Inflammatory macrophage treated with lipopolysaccharide for 1 hour (primary cell): ENCODE measurements around the gene RPS26.

Experiments
- DNase-seq, 2 donors: peaks; one replicate each; pipeline ENCODE4 v3.0.0-alpha.2; 2020 to 2022

Gene RPS26

DNA sequence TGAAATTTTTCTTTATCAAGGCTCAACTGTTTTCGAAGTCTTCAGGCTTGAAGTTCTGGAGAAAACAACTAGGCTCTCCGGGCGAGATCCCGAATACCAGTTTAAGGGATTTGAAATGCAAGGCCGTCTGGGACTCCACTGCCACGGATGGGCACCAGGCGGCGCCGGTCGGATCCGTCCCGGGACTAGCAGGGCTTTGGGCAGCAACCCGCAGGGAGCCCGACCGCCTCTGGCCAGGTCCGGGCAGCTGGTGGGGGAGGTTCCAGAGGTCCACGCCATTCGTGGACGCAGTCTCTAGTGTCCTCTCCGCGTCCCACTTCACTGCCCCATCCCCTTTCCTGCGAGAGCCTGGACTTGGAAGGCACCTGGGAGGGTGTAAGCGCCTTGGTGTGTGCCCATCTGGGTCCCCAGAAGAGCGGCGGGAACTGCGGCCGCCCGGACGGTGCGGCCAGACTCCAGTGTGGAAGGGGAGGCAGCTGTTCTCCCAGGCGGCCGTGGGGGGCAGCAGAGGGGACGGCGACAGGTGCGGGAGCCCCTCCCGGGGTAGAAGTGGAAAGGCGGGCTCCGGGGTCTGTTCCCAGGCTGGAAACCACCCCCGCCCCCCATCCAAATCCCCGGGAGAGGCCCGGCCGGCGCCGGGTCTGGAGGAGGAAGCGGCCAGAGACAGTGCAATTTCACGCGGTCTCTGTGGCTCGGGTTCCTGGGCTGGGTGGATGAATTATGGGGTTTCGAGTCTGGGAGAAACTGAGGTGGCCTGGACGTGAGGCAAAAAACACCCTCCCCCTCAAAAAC lies 37.4 kb downstream of the RPS26 start:
- DNase-seq: peak; percentile 70 to 84

DNA sequence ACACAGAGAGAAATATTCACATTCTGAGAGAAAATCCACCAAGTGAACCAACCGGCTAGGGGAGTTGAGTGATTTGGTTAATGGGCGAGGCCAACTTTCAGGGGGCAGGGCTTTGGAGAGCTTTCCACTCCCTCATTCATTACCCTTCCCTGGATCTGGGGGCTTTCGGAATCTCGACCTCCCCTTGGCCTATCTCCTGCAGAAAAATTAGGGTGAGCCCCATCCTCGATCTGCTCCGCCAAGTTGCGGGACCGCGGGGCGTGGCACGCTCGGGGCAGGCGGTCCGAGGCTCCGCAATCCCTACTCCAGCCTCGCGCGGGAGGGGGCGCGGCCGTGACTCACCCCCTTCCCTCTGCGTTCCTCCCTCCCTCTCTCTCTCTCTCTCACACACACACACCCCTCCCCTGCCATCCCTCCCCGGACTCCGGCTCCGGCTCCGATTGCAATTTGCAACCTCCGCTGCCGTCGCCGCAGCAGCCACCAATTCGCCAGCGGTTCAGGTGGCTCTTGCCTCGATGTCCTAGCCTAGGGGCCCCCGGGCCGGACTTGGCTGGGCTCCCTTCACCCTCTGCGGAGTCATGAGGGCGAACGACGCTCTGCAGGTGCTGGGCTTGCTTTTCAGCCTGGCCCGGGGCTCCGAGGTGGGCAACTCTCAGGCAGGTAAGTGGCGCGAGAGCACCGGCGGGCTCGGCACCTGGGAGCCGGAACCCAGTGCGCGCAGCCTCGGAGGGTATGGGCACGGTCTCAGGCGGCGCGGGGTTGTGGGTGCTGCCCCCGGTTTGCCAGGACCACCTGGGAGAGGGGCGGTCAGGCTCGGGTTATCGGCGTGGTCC lies 38.2 kb downstream of the RPS26 start, which contains the start of gene ERBB3:
TSS of gene ERBB3 (plus strand) at position 443 of the 833 bp plus-strand sequence. CDS start at position 579, 136 bp downstream.
- peak; percentile 35 to 67 for DNase-seq

DNA sequence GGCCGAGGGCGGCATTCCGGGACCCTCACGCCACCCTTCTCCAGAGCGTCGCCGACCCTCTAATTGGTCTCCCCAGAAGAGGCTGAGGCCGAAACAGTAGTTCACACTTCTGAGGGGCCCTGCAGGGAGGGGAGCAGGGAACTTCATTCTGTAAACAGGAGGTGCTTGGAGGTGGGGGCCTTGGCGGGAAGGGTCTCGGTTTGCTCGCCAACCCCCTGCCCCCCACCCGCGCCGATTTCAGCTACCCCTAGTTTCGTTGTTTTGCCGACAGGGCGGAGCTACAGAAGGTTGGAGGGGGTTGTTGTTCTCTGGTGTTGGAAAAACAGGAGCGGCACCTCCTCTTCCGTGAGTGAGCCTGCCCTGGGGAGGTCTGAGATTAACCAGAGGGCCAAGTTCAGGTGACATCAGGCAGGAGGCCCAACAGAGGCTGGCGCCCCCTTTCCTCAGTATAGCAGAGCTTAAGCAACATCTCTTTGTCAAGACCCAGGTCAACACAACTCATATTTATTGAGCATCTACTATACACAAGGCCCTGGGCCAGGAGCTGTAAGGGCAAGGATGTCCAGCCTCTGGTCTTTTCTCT lies 38.9 kb downstream of the RPS26 start:
- no peak for DNase-seq

- no peak for DNase-seq
Measured at GRCh38 chr12:56081393-56082347, 40.0 kb downstream of the RPS26 start.

- DNase-seq: no peak
Measured at GRCh38 chr12:56082382-56082781, 40.7 kb downstream of the RPS26 start.

DNA sequence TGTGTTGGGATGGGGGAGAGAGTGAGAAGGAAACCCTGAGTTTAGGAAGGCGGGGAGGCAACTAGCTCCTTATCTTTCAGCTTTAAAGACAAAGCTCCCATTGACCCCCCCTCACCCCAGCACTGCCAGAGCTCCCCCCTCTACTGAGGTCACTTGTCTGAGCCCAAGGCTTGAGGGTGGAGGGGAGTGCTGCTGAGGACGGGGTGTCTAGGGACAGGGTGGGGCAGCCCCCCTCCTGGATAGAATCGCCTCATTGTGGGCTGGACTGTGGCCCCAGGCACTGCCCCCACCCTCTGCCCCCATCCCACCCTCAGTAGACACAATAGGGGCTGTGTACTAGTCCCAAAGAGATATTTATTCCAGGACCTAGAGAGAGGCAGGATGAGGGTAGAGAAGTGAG lies 41.2 kb downstream of the RPS26 start:
- DNase-seq: no peak

DNA sequence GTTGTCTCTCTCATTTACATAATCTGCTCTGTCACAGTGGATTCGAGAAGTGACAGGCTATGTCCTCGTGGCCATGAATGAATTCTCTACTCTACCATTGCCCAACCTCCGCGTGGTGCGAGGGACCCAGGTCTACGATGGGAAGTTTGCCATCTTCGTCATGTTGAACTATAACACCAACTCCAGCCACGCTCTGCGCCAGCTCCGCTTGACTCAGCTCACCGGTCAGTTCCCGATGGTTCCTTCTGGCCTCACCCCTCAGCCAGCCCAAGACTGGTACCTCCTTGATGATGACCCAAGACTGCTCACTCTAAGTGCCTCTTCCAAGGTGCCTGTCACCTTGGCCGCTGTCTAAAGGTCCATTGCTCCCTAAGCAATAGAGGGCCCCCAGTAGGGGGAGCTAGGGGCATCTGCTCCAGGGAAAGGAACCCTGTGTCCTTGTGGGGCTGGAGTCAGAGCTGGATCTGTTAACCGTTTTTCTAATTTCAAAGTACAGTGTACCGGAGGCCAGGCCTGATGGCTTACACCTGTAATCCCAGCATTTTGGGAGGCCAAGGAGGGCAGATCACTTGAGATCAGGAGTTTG lies 43.3 kb downstream of the RPS26 start:
- DNase-seq: peak; percentile 14 to 49

- no peak for DNase-seq
Measured at GRCh38 chr12:56086096-56086495, 44.4 kb downstream of the RPS26 start.

DNA sequence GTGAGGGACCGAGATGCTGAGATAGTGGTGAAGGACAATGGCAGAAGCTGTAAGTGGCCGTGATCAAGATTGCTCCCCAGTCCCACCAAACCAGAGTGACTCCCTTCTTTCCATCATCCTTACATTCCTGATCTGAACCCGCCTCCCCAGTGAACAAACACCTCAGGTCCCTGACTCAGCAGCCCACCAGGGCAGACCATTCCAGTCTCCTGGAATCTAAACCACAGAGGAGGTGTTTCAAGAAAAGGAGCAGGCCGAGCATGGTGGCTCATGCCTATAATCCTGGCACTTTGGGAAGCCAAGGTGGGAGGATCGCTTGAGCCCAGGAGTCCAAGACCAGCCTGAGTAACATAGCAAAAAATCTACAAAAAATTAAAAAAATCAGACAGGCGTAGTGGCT lies 44.9 kb downstream of the RPS26 start:
- no peak for DNase-seq

- DNase-seq: peak; percentile 39 to 55
Measured at GRCh38 chr12:56087220-56087619, 45.5 kb downstream of the RPS26 start.
